OCI-LY7 (cell line): ENCODE measurements around the gene FAM3D. TPM values are rescaled to one million over a fixed set of nuclear protein-coding genes. Genes with fewer than 3 reads are reported as not detected.
A peak's percentile ranks its signal among the peaks of the same experiment; 100 is the strongest.

Experiments
- BruUV-seq: library from RNA; stranded (reverse); fragments of 400-500 nt; replicated peaks from 2 replicates; lab custom pipeline; 2021; lab: Mats Ljungman, UMichigan
- CTCF ChIA-PET: fragments of 300-600 bp; sonication (Branson Sonifier 250); formaldehyde crosslinking; loops from one replicate; lab custom pipeline; 2022; ENCODE audit warnings: antibody characterized with exemption; ENCODE audit not compliant: unreplicated experiment; lab: Charles Lee
- POLR2A ChIA-PET: fragments of 300-600 bp; sonication (Branson Sonifier 250); formaldehyde crosslinking; loops from one replicate; lab custom pipeline; 2022; ENCODE audit warnings: antibody characterized with exemption; lab: Charles Lee
- DNase-seq: peaks from one replicate; pipeline ENCODE4 v3.0.0-alpha.2; 2015; ENCODE audit warnings: low spot score
- H2AFZ ChIP-seq: fragments of 200-600 bp; sonication (generic), shearing (Covaris generic); 2 replicates; pipeline ENCODE4 v1.6.1; 2014; ENCODE audit warnings: mild to moderate bottlenecking, antibody characterized with exemption, low read length, moderate library complexity
- H3K27ac ChIP-seq: fragments of 200-600 bp; sonication (generic); 2 replicates; pipeline ENCODE4 v1.5.1; 2014; ENCODE audit warnings: mixed run types, low read depth, mild to moderate bottlenecking, moderate library complexity, low read length, inconsistent platforms; ENCODE audit not compliant: poor library complexity, severe bottlenecking
- H3K36me3 ChIP-seq: fragments of 200-600 bp; sonication (generic); 2 replicates; pipeline ENCODE4 v1.6.1; 2014; ENCODE audit warnings: mild to moderate bottlenecking, antibody characterized with exemption, low read length, moderate library complexity, mixed read lengths; ENCODE audit not compliant: insufficient read depth
- H3K4me1 ChIP-seq: fragments of 200-600 bp; sonication (generic); 2 replicates; pipeline ENCODE4 v1.5.1; 2014; ENCODE audit warnings: mild to moderate bottlenecking, low read length; ENCODE audit not compliant: insufficient read depth, poor library complexity, severe bottlenecking
- H3K4me2 ChIP-seq: fragments of 200-600 bp; sonication (generic); 2 replicates; pipeline ENCODE4 v1.6.1; 2014; ENCODE audit warnings: mild to moderate bottlenecking, low read length
- H3K4me3 ChIP-seq: fragments of 200-600 bp; sonication (generic); 2 replicates; pipeline ENCODE4 v1.5.1; 2014; ENCODE audit warnings: mild to moderate bottlenecking, low read depth, low read length; ENCODE audit not compliant: poor library complexity, severe bottlenecking
- H3K79me2 ChIP-seq: fragments of 200-600 bp; sonication (generic); 2 replicates; pipeline ENCODE4 v1.6.1; 2016; ENCODE audit warnings: low read depth, mild to moderate bottlenecking, low read length, moderate library complexity, mixed read lengths; ENCODE audit not compliant: insufficient read depth
- H3K9me2 ChIP-seq: fragments of 200-600 bp; sonication (generic); 2 replicates; pipeline ENCODE4 v1.6.1; 2016; ENCODE audit warnings: mild to moderate bottlenecking, low read length, mixed read lengths; ENCODE audit not compliant: insufficient read depth
- H3K9me3 ChIP-seq: fragments of 200-600 bp; sonication (generic); 2 replicates; pipeline ENCODE4 v1.6.1; 2014; ENCODE audit warnings: mild to moderate bottlenecking, mixed run types, low read length, mixed read lengths
- H4K20me1 ChIP-seq: fragments of 200-600 bp; sonication (generic); 2 replicates; pipeline ENCODE4 v1.6.1; 2014; ENCODE audit warnings: mild to moderate bottlenecking, antibody characterized with exemption, low read length, moderate library complexity, mixed read lengths; ENCODE audit not compliant: insufficient read depth
- CTCF ChIP-seq: fragments of 200-600 bp; sonication (generic); conservative IDR thresholded peaks from 2 replicates; pipeline ENCODE4 v1.5.1; 2014; ENCODE audit warnings: mild to moderate bottlenecking, antibody characterized with exemption, low read length, moderate library complexity, mixed read lengths
- EZH2phosphoT487 ChIP-seq: fragments of 200-600 bp; sonication (generic); IDR thresholded peaks from 2 replicates; pipeline ENCODE4 v1.6.1; 2018; ENCODE audit warnings: low read depth, borderline replicate concordance, mild to moderate bottlenecking, mixed run types, antibody characterized with exemption, low read length, moderate library complexity, mixed read lengths
- intact Hi-C: fragments of 100-400 bp; cut with micrococcal nuclease; formaldehyde crosslinking; loops from one replicate; pipeline ENCODE4 v1.10.0; 2022; ENCODE audit not compliant: unreplicated experiment
- total RNA-seq, 2 experiments: library from RNA; depleted of rRNA in 1 of 2; stranded (reverse); fragments of >200 nt in 1 of 2; shearing (Covaris generic) in 1 of 2; gene quantifications; 2 replicates each; pipeline ENCODE4 v1.2.3, GENCODE V29; 2014 to 2022

Gene FAM3D
- total RNA-seq, 2 experiments from 2014 or later = not detected

- no peaks in the 10 kb centered on the region for H3K9me2 ChIP-seq
- H3K9me3 ChIP-seq = no peaks in the 10 kb centered on the region
- TF ChIP-seq EZH2phosphoT487 (no peak), CTCF (no peak)
- no peak for DNase-seq
- POLR2A ChIA-PET = no interaction called here
- H3K4me1 ChIP-seq = no peaks in the 10 kb centered on the region
- no peaks in the 10 kb centered on the region for H3K79me2 ChIP-seq
- H2AFZ ChIP-seq = no peak overlapping the region
- BruUV-seq = no TSS peak
- H3K4me3 ChIP-seq = no peak overlapping the region
- CTCF ChIA-PET = interaction anchor here (0.6 to 1.3 kb wide), 2 partner anchors 11 to 63 kb away, joined by 3 read pairs; no protein-coding TSS in a partner anchor
- no peaks in the 10 kb centered on the region for H3K36me3 ChIP-seq
- no peak overlapping the region for H3K4me2 ChIP-seq
- intact Hi-C loops = loop anchor here (5.0 to 10.0 kb wide), 4 partner anchors 167 to 447 kb away; partner anchors contain the start of genes HTD2 and RPP14
- no peak overlapping the region for H3K27ac ChIP-seq
- H4K20me1 ChIP-seq = no peaks in the 10 kb centered on the region
Observed at GRCh38 chr3:58631742-58632141, 34.8 kb downstream of the FAM3D start.

- no peak overlapping the region for H3K27ac ChIP-seq
- H3K79me2 ChIP-seq = no peaks in the 10 kb centered on the region
- H3K4me3 ChIP-seq = no peak overlapping the region
- no peaks in the 10 kb centered on the region for H3K36me3 ChIP-seq
- H4K20me1 ChIP-seq = no peaks in the 10 kb centered on the region
- no peak for TF ChIP-seq EZH2phosphoT487
- H2AFZ ChIP-seq = no peak overlapping the region
- intact Hi-C loops = loop anchor here (1.0 to 10.0 kb wide), 5 partner anchors 62 to 446 kb away; partner anchors contain the start of genes HTD2 and RPP14
- no peak for DNase-seq
- no peaks in the 10 kb centered on the region for H3K9me3 ChIP-seq
- ChIA-PET POLR2A (interaction anchor here (0.8 kb wide), 1 partner anchor 15 kb away, joined by 3 read pairs; no protein-coding TSS in a partner anchor), CTCF (interaction anchor here (0.6 to 1.6 kb wide), 4 partner anchors 9 to 647 kb away, joined by 3 to 4 read pairs (median 4); no protein-coding TSS in a partner anchor)
- H3K4me1 ChIP-seq = no peaks in the 10 kb centered on the region
- no peak overlapping the region for H3K4me2 ChIP-seq
- no TSS peak for BruUV-seq
- no peaks in the 10 kb centered on the region for H3K9me2 ChIP-seq
Observed at GRCh38 chr3:58630710-58631092, 35.9 kb downstream of the FAM3D start.

- intact Hi-C loops = loop anchor here (1.0 to 10.0 kb wide), 5 partner anchors 62 to 445 kb away; partner anchors contain the start of genes HTD2 and RPP14
- Histone ChIP-seq H3K9me3 (no peaks in the 10 kb centered on the region), H3K27ac (no peak overlapping the region), H3K36me3 (no peaks in the 10 kb centered on the region), H4K20me1 (no peaks in the 10 kb centered on the region), H3K4me2 (no peak overlapping the region), H2AFZ (no peak overlapping the region), H3K4me3 (no peak overlapping the region), H3K79me2 (no peaks in the 10 kb centered on the region), H3K4me1 (no peaks in the 10 kb centered on the region), H3K9me2 (no peaks in the 10 kb centered on the region)
- TF ChIP-seq EZH2phosphoT487 (no peak), CTCF (peak; percentile 89)
- ChIA-PET POLR2A (interaction anchor here (0.6 to 0.8 kb wide), 4 partner anchors 13 to 410 kb away, joined by 3 read pairs; no protein-coding TSS in a partner anchor), CTCF (interaction anchor here (0.6 to 1.6 kb wide), 4 partner anchors 9 to 648 kb away, joined by 3 to 4 read pairs (median 4); no protein-coding TSS in a partner anchor)
- no TSS peak for BruUV-seq
- DNase-seq = peak; percentile 60
Observed at GRCh38 chr3:58630076-58630709, 36.4 kb downstream of the FAM3D start.
